CD4-positive, alpha-beta T cell treated with Interleukin-12 subunit alpha and Interleukin-12 subunit beta, for 1 hour (primary cell): ENCODE data around the gene CBX7.

Source experiments
- DNase-seq: peaks from one replicate; pipeline ENCODE4 v3.0.0-alpha.2; 2020

The CBX7 gene

DNA sequence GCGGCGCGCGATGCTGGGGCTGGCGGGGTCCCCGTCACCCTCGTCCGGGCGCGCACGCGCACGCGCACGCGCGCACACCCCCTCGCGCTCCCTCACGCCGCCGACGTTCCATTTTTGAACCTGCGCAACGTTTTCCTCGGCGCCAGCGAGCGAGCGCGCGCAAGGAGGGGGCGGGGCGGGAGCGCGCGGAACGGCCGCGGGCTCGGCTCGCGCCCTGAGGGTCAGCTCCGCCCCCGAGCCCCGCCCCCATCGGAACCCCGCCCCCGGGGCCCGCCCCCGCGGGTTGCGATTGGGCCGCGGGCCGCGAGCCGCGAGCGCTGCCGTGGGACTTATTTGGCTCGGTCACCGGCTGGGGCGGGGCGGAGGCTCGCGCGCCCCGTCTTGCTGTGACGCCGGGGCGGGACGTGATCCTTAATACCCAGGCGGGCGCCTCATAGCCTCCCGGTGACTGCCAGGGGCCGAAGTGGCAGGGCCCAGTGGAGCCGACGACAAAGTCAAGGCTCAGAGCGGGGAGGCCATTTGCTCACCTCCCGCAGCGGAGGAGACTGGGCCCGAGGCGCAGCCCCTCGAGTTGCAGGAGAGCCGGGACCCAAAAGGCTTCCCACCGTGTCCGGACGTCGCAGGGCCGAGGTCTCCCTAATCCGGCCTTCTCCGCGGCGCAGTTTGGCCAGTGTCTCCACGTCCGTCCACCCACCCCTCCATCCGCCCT is at the start of gene CBX7:
CBX7 (minus strand) TSS at position 170 of the 709 bp plus-strand sequence. CDS start 236 bp downstream, outside the sequence.
- DNase-seq, result peak; percentile 96

DNA sequence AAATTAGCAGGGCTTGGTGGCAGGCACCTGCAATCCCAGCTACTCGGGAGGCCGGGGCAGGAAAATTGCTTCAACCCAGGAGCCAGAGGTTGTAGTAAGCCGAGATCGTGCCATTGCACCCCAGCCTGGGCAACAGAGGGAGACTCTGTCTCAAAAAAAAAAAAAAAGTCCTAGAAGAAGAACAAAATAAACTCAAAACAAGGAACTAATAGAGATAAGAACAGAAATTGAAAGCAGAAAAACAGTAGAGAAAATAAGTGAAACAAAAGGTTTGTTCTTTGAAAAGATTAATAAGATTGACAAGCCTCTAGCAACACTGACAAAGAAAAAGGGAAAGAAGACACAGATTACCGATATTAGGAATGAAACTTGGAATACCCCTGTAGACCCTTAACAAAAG is 45.1 kb upstream of the CBX7 start:
- DNase-seq, result no peak

DNA sequence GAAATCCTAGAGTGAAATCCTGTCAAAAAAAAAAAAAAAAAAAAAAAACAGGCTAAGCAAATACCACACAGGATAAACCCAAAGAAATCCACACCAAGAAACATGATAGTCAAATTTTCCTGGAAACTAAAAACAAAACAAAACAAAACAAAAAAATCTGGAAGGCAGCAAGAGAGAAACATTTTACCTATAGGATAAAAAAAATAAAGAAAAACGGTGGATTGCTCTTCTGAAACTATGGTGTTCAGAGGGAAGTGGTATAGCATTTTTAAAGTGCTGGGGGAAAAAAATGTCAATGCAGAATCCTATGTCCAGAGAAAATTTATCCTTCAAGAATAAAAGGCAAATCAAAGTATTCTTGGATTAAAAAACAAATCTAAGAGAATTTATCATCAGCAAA is 41.6 kb upstream of the CBX7 start:
- DNase-seq, result no peak

DNA sequence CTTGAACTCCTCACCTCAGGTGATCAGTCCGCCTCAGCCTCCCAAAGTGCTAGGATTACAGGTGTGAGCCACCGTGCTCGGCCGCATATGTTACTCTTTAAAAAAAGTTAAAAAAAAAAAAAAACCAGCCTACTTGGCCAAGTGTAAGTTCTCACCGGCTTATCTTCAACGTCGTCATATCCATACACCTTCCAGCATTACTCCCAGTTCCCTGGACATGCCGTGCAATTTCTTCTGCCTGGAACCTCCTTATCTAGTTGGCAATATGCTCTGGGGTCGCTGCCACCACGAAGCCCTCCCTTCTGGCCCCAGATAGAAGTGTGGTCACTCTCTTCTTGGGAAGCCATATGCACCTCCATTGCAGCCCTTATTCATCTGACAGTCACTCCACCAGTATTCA is 36.3 kb upstream of the CBX7 start:
- DNase-seq, result no peak

DNA sequence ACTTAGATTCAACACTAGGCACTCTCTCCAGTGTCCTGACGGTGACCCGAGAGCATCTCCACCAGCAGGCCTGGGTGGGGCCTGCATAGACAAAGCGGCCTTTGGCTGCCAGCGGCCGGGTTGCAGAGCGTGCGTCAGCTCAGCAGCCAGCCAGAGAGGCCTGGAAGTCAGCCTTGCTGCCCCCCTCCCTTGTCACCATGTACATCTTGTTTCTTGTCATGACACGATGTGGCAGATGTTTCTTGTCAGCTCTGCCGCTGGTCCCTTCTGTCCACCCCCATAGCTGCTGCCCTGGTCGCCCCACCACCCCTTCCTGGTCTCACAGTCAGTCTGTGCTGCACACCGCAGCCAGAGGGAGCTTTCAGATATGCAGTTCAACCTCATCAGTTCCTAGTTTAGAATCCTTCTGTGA is 33.1 kb upstream of the CBX7 start:
- no peak for DNase-seq

DNA sequence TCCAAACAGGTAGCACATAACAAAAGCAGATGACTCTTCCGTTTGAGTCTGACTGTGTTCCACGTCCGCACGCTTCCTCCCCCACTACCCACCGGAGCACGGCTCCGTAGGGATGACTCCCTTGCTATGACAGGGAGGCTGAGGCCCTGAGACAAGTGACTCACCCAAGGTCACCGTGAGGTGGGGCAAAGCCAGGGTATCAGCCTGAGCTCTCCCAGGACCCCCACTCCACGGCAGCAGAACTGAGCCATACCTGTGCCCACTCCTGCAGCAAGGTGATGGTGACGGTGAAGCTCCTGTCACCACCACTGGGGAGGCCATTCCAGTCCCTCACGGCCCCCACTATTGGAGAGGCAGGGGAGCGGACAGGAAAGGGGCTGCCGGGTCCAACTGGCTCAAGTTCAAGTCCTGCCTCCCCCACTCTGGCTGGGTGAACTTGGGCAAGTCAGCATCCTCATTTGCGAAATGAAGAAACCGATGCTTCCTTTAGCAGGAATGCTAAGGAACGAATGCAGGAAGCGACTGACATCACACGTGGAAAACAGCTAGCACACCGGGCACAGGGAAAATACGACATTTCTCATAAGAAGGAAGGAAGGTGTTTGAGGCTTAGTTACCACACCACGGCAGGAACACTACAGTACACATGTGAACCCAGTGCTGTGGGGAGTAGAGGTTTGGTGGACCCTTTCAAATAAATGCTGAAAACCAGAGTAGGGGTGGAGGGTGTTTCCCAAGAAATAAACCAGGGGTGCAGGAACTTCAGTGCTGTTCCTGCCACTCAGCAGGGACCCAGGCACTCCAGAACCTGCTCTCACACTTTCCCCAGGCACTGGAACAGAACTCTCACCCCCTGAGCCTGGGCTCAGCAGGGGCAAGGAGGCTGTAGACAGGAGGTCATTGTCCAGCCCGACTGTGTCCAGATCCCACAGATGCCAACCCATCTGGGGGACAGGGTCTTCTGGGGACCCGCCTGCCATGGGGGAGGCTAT is 32.4 kb upstream of the CBX7 start:
- DNase-seq, result no peak

DNA sequence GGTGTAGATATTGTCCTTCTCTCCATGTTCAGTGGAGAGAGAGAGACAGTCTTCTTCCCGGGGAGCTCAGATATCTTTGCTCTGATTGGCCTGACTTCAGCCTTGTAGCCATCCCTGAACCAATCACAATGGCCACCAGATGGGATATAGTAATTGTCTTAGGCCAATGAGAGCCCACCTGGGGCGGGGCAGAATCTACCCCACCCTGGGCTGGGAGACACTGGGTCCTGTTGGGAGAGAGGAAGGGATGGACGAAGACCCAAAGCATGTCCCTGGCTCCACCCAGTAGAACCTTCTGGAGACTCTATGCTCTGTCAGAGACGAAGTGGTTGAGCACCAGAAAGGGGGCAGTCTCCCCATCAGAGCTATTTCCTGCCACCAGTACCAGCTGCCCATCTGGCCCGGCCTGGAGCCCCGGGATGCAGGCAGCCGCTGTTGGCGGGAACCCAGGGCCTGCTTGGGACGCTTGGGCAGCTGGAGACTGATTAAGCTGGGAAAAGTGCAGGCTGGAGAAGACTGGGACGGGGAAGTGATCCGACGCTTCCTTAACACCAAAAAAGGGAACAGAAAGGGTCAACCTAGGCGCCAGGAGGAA is 31.6 kb upstream of the CBX7 start:
- DNase-seq, result no peak

DNA sequence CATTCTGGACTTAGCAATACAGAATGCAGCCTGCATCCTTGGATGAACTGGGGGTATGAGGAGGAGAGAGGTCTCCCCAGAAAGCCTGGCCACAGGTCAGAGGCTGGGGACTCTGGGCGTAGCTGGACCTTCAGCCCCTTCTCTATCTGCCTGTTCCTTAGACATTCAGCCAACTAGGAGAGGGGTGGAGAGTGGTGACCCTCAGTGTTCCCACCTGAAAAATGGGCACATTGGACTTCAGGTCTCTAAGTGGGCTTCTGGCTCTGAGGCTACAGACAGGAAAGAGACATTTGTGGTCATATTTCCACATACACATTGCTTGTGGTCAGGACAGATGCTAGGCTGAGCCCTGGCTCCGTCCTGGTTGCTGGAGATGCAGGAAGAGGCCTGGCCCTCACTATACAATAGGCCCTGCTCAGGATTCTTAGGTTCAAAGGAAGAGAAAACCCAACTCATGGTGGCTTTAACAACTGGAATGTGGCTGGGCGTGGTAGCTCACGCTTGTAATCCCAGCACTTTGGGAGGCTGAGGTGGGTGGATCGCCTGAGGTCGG is 30.1 kb upstream of the CBX7 start:
- DNase-seq, result no peak

DNA sequence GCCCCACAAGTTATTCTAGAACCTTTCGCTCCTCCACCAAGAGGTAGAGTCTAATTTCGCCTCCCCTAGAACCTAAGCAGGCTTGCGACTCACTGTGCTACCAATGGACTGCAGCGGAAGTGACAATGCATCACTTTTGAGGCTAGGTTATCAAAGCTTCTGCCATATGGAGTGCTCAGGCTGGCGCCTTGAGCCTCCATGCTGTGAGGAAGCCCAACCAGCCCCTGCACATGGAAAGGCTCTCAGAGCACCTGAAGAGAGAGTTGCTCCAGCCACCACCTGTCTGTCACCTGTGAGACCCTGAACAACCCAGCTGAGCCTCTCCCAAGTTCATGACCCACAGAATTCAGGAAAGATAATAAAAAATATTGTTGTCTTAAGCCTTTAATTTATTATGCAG is 29.3 kb upstream of the CBX7 start:
- no peak for DNase-seq

DNA sequence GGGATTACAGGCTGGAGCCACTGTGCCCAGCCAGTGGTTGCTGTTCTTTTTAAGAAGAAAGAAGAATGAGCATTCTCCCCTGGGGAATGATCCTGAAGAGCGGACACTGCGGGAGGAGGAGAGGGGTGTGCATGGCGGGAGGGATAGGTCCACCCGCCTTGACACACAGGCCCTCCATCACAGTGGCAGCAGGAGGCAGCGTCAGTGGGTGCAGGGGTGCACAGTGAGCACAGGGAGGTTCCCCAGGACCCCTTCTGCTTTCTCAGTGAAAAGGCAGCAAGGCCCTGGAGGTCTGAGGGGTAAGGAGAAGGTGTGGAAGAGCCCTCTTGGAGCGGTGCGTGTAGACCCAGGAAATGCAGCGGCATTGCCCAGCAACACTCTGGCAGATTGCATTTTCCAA is 28.9 kb upstream of the CBX7 start:
- no peak for DNase-seq

DNA sequence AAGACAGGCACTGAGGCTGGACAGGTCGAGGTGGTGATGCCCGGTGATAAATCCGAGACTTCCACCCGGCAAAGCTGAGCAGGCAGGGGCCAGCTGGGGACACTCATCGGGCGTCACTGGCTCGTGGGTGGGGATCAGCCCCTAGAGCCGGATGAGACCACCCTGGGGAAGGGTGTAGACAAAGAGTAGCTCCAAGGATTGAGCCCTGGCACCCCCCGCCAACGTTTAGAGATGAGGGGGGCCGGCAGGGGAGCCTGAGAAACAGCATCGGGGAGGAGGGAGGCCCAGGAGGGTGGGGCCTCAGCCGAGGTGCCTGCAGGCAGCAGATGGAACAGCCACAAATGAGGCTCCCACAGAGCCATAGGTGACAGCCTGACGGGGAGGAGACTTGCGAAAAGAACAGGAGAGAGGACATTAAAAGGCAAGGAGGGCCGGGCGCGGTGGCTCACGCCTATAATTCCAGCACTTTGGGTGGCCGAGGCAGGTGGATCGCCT is 27.4 kb upstream of the CBX7 start:
- no peak for DNase-seq

DNA sequence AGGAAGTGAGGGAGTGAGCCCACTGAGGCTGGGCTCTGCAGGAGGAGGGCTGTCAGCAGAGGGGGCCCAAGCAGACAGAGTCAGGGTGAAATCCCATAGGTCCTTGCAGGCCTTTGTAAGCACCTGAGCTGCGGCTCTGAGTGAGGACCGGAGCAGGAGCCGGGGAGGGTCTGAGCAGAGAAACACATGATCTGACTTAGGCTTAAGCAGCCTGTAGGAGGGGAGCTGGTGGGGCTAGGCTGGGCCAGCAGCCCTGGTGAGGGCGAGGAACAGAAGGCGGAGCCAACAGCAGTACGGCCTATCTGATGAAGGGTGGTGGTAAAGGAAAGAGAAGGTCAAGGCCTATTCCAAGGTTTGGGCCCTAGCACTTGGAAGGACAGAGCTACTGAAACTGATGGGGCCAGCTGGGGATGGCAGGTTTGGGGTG is 26.9 kb upstream of the CBX7 start:
- DNase-seq, result no peak

DNA sequence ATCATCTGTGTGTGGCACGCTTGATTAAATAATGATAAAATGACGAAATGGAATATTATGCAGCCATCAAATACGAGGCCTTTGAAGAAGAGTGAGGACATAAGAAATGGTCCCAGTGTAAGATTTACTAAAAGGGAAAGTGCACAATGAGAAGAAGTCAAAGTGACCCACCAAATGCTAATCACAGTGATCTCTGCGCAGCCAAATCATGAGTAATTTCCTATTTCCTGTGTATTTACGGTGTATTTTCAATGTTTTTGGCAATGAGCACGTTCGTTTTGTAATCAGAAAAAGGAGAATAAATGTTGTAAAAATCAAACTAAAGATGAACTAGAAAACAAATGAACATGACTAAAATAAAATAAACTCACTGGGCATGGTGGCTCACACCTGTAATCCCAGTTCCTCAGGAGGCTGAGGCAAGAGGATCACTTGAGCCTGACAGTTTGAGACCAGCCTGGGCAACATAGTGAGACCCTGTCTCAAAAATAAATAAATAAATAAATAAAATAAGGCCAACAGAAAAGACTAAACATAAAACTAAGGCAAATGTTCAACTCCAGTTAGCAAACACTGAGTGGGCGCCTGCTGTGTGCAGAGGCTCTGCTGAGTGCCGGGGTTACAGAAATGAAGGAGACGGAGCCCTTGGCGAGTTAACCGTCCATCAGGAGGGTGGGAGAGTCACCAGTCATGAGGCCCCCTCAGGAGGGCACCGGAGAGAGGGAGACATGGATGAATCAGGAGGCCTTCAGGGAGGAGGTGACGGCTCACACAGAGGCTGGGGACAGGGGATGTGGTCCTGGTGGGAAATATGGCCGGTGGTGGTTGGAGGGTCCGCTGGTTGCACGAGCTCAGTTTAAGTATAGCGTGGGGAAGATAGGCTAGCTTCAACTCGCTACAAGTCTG is 26.0 kb upstream of the CBX7 start:
- peak; percentile 30 for DNase-seq

DNA sequence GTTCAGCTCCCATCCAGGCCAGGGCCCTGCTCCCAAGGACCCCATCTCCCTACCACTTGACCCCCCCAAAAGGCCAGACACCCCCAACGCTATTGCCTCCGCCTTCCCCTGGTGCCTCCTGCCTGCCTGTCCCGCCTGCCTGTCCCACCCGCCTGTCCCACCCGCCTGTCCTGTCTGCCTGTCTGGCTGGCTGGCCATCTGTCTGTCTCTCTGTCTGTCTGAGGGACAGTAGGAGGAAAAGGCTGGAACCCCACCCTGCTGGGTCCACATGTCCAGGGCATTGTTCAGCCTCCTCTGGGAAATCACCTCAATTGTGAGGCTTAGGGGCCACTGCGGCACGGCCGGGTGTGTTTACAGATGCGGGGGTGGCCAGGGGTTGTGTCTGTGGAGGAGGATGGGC is 25.3 kb upstream of the CBX7 start:
- DNase-seq, result no peak

DNA sequence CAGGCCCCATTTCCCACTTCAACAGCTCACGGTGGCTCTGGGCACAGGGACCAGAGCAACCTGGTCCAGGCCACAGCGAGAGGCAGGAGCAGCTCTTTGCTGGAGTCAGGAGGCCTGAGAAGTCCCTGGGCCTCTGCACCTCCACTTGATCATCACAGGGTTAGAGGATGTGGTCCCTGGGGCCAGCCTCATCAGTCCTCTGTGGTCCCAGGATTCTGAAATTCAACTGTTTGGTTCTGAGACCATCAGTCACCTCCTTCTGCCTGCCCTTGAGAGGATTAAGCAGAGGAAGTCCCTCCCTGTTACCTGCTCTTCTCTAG is 24.9 kb upstream of the CBX7 start:
- no peak for DNase-seq

DNA sequence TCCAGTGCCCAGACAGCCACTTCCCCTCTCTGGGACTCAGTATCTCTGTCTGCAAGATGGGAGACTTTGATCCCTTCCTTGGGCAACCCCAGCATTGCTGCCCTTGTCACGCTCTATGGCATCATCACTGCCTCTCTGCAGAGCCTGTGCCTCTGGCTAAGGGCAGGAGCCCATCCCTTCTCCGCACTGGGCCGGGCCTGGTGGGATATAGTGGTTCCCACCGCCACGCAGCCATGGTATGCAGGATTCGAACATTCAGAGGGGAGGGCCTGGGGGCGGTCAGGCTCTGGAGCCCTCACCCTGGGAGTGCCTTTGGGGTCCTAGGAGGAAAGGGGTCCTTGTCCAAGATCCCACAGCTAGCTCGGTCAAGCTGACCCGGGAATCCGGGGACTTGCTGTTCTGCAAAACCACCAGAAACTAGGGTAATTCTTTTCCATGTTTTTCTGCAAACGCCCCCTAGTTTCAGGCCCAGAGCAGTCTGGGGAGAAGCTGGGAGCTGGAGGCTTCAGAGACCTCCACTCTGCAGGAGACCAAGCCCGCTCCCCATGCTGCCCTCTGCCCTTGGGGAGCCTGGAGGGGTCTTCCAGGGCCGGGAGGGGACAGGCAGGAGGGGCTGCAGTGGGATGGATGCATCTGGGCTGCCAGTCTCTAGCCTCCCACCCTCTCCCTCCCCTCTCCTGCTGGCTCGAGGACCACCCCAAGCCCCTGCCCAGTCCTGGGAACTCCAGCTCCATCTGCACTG is 24.4 kb upstream of the CBX7 start:
- no peak for DNase-seq

DNA sequence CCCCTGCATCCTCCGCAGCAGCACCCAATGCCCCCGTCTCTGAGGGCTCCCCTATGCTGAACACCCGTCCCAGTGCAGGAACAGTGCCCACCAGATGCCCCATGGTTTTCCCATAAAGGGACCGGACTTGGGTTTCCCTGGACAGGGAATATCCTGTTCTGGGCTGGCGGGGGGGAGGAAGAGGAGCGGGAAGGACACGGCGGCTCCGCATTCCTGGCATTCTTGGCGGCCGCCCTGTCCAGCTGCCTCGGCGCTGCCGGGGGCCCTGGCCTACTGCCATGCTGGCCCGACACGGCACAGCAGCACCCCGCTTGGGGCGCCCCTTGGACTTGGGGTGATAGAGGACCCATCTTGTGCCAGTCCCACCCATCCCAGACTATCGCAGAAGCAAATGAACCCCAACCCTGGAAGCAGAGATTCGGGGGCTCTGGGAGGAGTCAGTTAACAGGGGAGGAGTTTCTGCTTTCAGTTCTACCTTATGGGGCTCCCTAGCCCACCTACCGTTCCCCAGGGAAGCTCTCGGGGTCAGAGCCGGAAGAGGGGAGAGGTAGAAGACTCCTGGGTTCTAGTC is 23.7 kb upstream of the CBX7 start:
- no peak for DNase-seq

DNA sequence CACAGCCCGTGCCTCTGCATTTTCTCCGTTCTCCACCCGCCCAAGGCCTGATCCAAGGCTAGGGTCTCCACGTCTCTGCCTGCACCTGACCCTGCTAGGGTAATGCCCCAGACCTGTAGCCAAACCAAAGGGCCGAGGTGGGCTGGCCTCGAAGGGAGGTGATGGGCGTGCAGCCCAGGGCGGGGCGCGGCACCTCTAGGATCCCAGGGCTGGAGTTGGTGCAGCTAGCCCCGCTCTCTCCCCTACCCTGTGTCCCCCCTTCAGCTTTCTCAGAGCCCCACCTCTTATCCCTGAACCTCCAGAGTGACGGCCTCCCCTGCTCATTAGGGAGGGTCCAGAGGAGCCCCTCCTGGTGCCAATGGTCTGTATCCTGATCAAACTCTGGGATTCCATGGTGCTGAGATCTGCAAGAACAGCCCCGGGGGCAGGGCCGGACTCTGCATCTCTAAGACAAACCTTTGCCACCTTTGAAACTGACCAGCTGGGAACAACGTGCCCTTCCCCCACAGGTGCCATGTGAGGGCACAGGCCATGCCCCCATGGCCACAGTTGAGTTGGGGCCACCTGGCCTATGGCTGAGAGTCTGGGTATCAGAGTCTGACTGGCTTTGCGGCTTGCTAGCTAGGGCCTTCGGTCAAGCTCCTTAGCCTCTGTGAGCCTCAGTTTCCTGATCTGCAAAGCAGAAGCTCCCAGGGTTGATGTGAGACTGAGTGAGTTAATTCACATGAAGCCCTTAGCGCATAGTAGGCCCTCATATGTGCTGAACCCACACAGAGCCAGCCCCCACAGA is 23.1 kb upstream of the CBX7 start:
- no peak for DNase-seq

DNA sequence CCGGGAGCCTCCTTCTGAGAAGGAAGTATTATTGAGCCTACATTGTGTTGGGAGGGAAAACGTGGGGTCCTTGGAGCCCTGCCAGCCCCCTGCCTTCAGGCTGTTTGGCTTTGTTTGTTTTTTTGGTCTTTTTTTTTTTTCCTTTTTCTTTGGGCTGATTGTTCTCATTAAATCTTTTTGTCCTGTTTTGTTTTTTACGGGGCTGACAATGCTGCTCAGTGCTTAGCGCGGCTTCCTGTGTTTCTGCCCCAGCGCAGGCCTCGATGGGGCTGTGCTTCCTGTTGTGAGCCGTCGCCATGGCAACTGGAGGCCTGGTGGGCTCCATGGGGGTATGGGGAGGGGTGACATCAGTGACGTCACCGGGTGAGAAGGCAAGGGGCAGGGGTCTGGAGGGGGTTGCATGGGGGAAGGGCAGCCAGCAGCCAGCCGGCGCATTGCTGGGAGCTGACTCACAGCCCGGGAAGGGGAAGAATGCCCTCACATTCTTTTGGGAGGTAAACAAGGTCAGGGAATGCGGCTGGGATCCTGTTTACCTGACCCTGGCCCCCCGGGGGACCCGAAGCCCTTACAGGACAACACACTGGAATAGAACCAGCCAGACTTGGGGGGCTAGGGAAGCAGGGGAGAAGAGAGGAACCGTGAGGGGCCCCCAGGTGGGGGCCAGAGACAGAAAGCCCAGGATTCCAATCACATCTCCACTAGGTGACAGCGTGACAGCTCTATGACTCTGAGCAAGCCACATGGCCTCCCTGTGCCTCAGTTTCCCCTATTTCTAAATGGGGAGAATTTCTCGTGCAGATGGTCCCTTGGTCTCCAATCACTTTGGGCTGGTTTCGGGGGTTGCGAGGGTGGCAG is 22.2 kb upstream of the CBX7 start:
- peak; percentile 88 for DNase-seq
